Esophagus squamous epithelium (tissue), 4 donors: ENCODE data around the gene ZNF285.

Experiments used
- POLR2A ChIP-seq, 4 donors: fragments of 450-650 bp; IDR thresholded peaks; one replicate each; pipeline ENCODE4 v1.6.1; 2017; ENCODE audit warnings: antibody characterized with exemption in 4 of 4, mild to moderate bottlenecking in 4 of 4, moderate library complexity in 3 of 4
- TF ChIP-seq, protein P1 (sequence below), 6 experiments: fragments of 450-650 bp in 4 of 6; fragments of 200-600 bp in 2 of 6; sonication (generic) in 2 of 6; IDR thresholded peaks; one replicate each; pipeline ENCODE4 v1.5.1; 2016 to 2019; ENCODE audit warnings: antibody characterized with exemption in 6 of 6, mild to moderate bottlenecking in 4 of 6, moderate library complexity in 4 of 6

DNA sequence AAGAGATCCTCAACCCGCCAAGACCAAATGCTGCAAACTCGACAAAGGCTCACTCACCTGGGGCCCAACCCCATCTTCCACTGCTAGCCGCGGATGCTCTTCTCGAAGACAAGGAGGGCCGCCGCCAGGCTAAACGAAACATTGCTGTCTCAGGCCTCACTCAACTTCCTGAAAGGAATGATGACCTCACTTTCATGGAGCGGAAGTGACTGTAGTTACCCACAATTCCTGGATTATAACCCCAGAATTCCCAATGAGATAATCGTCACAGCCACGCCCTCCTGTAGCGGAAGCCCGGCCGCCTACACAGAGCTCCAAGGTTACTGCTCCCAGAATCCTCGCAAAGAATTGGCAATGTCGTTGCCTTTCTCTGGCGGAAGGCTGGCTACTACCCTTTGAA, 34.4 kb downstream of the ZNF285 start:
- TF ChIP-seq POLR2A (IDR thresholded peaks at IDR 0.05), result no peak
- TF ChIP-seq, protein P1, sequence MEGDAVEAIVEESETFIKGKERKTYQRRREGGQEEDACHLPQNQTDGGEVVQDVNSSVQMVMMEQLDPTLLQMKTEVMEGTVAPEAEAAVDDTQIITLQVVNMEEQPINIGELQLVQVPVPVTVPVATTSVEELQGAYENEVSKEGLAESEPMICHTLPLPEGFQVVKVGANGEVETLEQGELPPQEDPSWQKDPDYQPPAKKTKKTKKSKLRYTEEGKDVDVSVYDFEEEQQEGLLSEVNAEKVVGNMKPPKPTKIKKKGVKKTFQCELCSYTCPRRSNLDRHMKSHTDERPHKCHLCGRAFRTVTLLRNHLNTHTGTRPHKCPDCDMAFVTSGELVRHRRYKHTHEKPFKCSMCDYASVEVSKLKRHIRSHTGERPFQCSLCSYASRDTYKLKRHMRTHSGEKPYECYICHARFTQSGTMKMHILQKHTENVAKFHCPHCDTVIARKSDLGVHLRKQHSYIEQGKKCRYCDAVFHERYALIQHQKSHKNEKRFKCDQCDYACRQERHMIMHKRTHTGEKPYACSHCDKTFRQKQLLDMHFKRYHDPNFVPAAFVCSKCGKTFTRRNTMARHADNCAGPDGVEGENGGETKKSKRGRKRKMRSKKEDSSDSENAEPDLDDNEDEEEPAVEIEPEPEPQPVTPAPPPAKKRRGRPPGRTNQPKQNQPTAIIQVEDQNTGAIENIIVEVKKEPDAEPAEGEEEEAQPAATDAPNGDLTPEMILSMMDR (IDR thresholded peaks at IDR 0.05), result no peak
